Smooth muscle cell (in vitro differentiated cells): Measurements from ENCODE around the gene HOXA13. TPM values are rescaled to one million over a fixed set of nuclear protein-coding genes. Genes with fewer than 3 reads are reported as not detected.

Experiments
- DNase-seq: peaks from one replicate; lab custom pipeline; 2025; ENCODE audit not compliant: unreplicated experiment; lab: John Stamatoyannopoulos, UW
- H2AFZ ChIP-seq: fragments of 200-600 bp; sonication (generic); 2 replicates; pipeline ENCODE4 v1.6.0; 2016; ENCODE audit warnings: antibody characterized with exemption, low read depth, mild to moderate bottlenecking
- H3F3A ChIP-seq: fragments of 200-600 bp; sonication (generic); 2 replicates; pipeline ENCODE4 v1.6.0; 2017; ENCODE audit warnings: antibody characterized with exemption, low read depth
- H3K27ac ChIP-seq: fragments of 200-600 bp; sonication (generic); 2 replicates; pipeline ENCODE4 v1.5.1; 2016; ENCODE audit warnings: low read depth, mild to moderate bottlenecking
- H3K27me3 ChIP-seq: fragments of 200-600 bp; sonication (generic); 2 replicates; pipeline ENCODE4 v1.6.1; 2016; ENCODE audit warnings: low read depth, mild to moderate bottlenecking
- H3K36me3 ChIP-seq: fragments of 200-600 bp; sonication (generic); 2 replicates; pipeline ENCODE4 v1.5.1; 2016; ENCODE audit warnings: low read depth
- H3K4me1 ChIP-seq: fragments of 200-600 bp; sonication (generic); 2 replicates; pipeline ENCODE4 v1.5.1; 2016; ENCODE audit warnings: low read depth
- H3K4me2 ChIP-seq: fragments of 200-600 bp; sonication (generic); 2 replicates; pipeline ENCODE4 v1.6.0; 2016; ENCODE audit warnings: mild to moderate bottlenecking
- H3K4me3 ChIP-seq: fragments of 200-600 bp; sonication (generic); 2 replicates; pipeline ENCODE4 v1.5.1; 2016; ENCODE audit warnings: mild to moderate bottlenecking
- H3K79me2 ChIP-seq: fragments of 200-600 bp; sonication (generic); 2 replicates; pipeline ENCODE4 v1.6.0; 2016; ENCODE audit warnings: low read depth, mild to moderate bottlenecking
- H3K9ac ChIP-seq: fragments of 200-600 bp; sonication (generic); 2 replicates; pipeline ENCODE4 v1.6.0; 2016; ENCODE audit warnings: low read depth
- H3K9me3 ChIP-seq: fragments of 200-600 bp; sonication (generic); replicated peaks from 2 replicates; pipeline ENCODE4 v1.5.1; 2016; ENCODE audit warnings: low read depth
- H4K20me1 ChIP-seq: fragments of 200-600 bp; sonication (generic); 2 replicates; pipeline ENCODE4 v1.6.0; 2016; ENCODE audit warnings: low read depth
- WGBS: methylation state at CpG from one replicate; pipeline ENCODE4 v1.1.7; 2016; ENCODE audit warnings: low lambda C conversion rate; 5-methylcytosine and 5-hydroxymethylcytosine counted together
- polyA plus RNA-seq: library from polyadenylated mRNA; unstranded; fragments of >200 nt; fragmentation: Nextera tagmentation; extraction: Ambion mirVana; gene quantifications from 2 replicates; pipeline ENCODE4 v1.2.1, GENCODE V29; 2016
- total RNA-seq: library from RNA; depleted of rRNA; stranded (reverse); fragments of >200 nt; gene quantifications from 2 replicates; pipeline ENCODE4 v1.2.3, GENCODE V29; 2014
- TF ChIP-seq, protein P1 (sequence below): fragments of 200-600 bp; sonication (generic); IDR thresholded peaks from 2 replicates; pipeline ENCODE4 v1.5.1; 2017; ENCODE audit warnings: borderline replicate concordance, mild to moderate bottlenecking, antibody characterized with exemption; ENCODE audit not compliant: insufficient read depth, poor library complexity, severe bottlenecking

HOXA13 gene
- total and polyA plus RNA-seq, 2 experiments from 2014 or later, result 10.0 to 14.2 TPM

GRCh38 chr7:27214239-27214950 is 14.5 kb upstream of the HOXA13 start:
- Histone ChIP-seq H3K4me3 (no peak overlapping the region), H3K9me3 (no peaks in the 10 kb centered on the region), H3K9ac (no peak overlapping the region), H3K4me2 (peak overlapping the region; percentile 68), H4K20me1 (no peaks in the 10 kb centered on the region), H3K36me3 (no peaks in the 10 kb centered on the region), H3K27ac (no peak overlapping the region), H3K4me1 (peaks cover 15% of the 10 kb centered on the region), H2AFZ (peak overlapping the region; percentile 44), H3K27me3 (peaks cover 10% of the 10 kb centered on the region), H3K79me2 (no peaks in the 10 kb centered on the region), H3F3A (peaks cover 4% of the 10 kb centered on the region)
- no peak for DNase-seq
- 25% methylated on average over 8 of the region's 8 CpGs for WGBS
- TF ChIP-seq, protein P1, sequence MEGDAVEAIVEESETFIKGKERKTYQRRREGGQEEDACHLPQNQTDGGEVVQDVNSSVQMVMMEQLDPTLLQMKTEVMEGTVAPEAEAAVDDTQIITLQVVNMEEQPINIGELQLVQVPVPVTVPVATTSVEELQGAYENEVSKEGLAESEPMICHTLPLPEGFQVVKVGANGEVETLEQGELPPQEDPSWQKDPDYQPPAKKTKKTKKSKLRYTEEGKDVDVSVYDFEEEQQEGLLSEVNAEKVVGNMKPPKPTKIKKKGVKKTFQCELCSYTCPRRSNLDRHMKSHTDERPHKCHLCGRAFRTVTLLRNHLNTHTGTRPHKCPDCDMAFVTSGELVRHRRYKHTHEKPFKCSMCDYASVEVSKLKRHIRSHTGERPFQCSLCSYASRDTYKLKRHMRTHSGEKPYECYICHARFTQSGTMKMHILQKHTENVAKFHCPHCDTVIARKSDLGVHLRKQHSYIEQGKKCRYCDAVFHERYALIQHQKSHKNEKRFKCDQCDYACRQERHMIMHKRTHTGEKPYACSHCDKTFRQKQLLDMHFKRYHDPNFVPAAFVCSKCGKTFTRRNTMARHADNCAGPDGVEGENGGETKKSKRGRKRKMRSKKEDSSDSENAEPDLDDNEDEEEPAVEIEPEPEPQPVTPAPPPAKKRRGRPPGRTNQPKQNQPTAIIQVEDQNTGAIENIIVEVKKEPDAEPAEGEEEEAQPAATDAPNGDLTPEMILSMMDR, result no peak

- H3K9me3 ChIP-seq, result no peaks in the 10 kb centered on the region
- WGBS, result 58% methylated on average over 37 of the region's 50 CpGs
- H2AFZ ChIP-seq, result peak overlapping the region; percentile 96
- no peaks in the 10 kb centered on the region for H3K36me3 ChIP-seq
- no peak overlapping the region for H3K4me3 ChIP-seq
- no peak overlapping the region for H3K27ac ChIP-seq
- peaks cover 15% of the 10 kb centered on the region for H3K4me1 ChIP-seq
- H4K20me1 ChIP-seq, result no peaks in the 10 kb centered on the region
- H3K4me2 ChIP-seq, result peak overlapping the region; percentile 79
- TF ChIP-seq, protein P1, result no peak
- H3K27me3 ChIP-seq, result peaks cover 10% of the 10 kb centered on the region
- H3F3A ChIP-seq, result peaks cover 4% of the 10 kb centered on the region
- H3K79me2 ChIP-seq, result no peaks in the 10 kb centered on the region
- no peak overlapping the region for H3K9ac ChIP-seq
- no peak for DNase-seq
Measured at GRCh38 chr7:27213433-27214238, 13.7 kb upstream of the HOXA13 start.

DNA sequence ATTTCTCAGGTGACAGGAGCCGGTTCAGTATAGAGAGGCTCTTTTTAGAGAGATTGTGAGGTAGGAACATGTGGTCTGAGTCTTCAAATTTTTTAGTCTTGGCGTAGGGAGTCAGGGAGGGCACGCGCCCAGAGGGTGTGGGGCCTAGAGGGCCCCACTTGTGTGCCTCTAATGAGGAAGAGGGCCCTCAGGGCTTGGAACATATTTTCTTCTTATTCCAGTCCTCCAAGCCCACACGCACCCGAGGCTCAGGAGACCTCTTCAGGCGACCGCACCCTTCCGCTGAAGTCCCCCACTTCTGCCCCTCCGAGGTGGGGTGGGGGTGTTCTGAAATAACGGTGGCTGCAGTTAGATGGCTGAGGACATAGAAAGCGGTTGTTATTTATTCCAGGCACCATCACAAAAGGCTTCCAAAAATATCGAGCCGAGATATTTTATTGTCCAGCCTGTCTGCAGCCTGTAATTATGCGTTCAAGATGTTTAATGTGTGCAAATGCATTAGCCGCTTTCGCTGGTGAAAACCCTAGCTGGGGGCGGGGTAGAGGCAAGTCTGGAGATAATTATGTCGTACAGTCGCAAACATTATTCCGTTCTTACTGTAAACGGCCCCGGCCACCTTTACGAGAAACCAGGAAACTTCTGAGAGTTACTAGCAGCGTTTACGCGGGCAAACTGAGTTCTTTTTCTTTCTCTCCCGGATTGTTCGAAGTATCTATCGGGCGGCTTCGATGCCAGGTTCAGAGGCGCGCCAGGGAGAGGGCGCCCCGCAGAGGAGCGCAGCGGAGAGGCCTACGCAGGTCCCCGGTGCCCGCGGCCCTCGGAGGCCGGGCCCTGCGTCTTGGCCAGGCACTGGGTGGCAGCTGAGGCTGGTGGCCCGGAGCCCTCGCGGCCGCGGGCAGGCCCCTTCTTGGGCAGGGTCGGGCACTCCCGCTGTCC is 12.9 kb upstream of the HOXA13 start:
- Histone ChIP-seq H2AFZ (peak overlapping the region; percentile 96), H3K4me1 (peaks cover 20% of the 10 kb centered on the region), H3K79me2 (no peaks in the 10 kb centered on the region), H3F3A (peaks cover 4% of the 10 kb centered on the region), H3K4me2 (peak overlapping the region; percentile 79), H3K27ac (no peak overlapping the region), H4K20me1 (no peaks in the 10 kb centered on the region), H3K27me3 (peaks cover 10% of the 10 kb centered on the region), H3K4me3 (peak overlapping the region; percentile 6), H3K9ac (no peak overlapping the region), H3K9me3 (no peaks in the 10 kb centered on the region), H3K36me3 (no peaks in the 10 kb centered on the region)
- TF ChIP-seq, protein P1, result peak; percentile 5
- no peak for DNase-seq
- WGBS, result 32% methylated on average over 46 of the region's 52 CpGs
